CD4-positive, alpha-beta T cell (primary cell): Measurements from ENCODE around the gene PDGFRB. TPM values are rescaled to one million over a fixed set of nuclear protein-coding genes. Genes with fewer than 3 reads are reported as not detected.

Experiments used
- ATAC-seq: fragments of 200-7000 bp; cut with Tn5 transposase; one replicate; pipeline ENCODE4 v1.10.0; 2022; ENCODE audit warnings: mild to moderate bottlenecking; ENCODE audit not compliant: poor library complexity
- CTCF ChIA-PET: fragments of 350-600 bp; sonication (Branson Sonifier 250); formaldehyde crosslinking; loops from one replicate; lab custom pipeline; 2021; ENCODE audit warnings: antibody characterized with exemption, inconsistent platforms; lab: Charles Lee
- POLR2A ChIA-PET: fragments of 350-600 bp; sonication (Branson Sonifier 250); formaldehyde crosslinking; loops from one replicate; lab custom pipeline; 2021; ENCODE audit warnings: antibody characterized with exemption, inconsistent platforms; lab: Charles Lee
- DNase-seq, 14 experiments: peaks; one replicate each; pipeline ENCODE4 v3.0.0-alpha.2; 2013 to 2020; ENCODE audit warnings: mixed read lengths in 2 of 14
- H3K27ac ChIP-seq, 2 donors: one replicate each; pipeline versions ENCODE4 v1.5.1 to v1.7.0; 2013; ENCODE audit warnings: low read length in 2 of 2, low read depth in 1 of 2, mild to moderate bottlenecking in 1 of 2
- H3K27me3 ChIP-seq, 2 experiments: 1 replicate in 1 of 2; 2 replicates in 1 of 2; pipeline versions ENCODE4 v1.6.1 to v1.7.0; 2013; ENCODE audit warnings: low read length in 2 of 2, control low read depth in 1 of 2, mild to moderate bottlenecking in 1 of 2, moderate library complexity in 1 of 2; ENCODE audit not compliant: insufficient read depth in 2 of 2, control insufficient read depth in 1 of 2
- H3K36me3 ChIP-seq: one replicate; pipeline ENCODE4 v1.6.1; 2013; ENCODE audit warnings: low read length, control low read depth; ENCODE audit not compliant: insufficient read depth
- H3K4me1 ChIP-seq: one replicate; pipeline ENCODE4 v1.6.1; 2013; ENCODE audit warnings: low read length, control low read depth; ENCODE audit not compliant: insufficient read depth
- H3K4me3 ChIP-seq: one replicate; pipeline ENCODE4 v1.5.1; 2013; ENCODE audit warnings: mild to moderate bottlenecking, low read length, moderate library complexity
- H3K9me3 ChIP-seq, 2 experiments: 1 replicate in 1 of 2; 2 replicates in 1 of 2; pipeline versions ENCODE4 v1.6.1 to v1.7.0; 2013; ENCODE audit warnings: low read length in 2 of 2, mild to moderate bottlenecking in 2 of 2, control low read depth in 1 of 2, moderate library complexity in 1 of 2; ENCODE audit not compliant: control insufficient read depth in 1 of 2, insufficient read depth in 1 of 2
- H3K27ac Mint-ChIP-seq: one replicate; pipeline ENCODE4 v1.8.0; 2020; ENCODE audit warnings: mixed read lengths
- H3K27me3 Mint-ChIP-seq: one replicate; pipeline ENCODE4 v1.8.0; 2021; ENCODE audit warnings: mixed read lengths
- H3K36me3 Mint-ChIP-seq: one replicate; pipeline ENCODE4 v1.8.0; 2021; ENCODE audit warnings: low read depth, mixed read lengths
- H3K4me1 Mint-ChIP-seq: one replicate; pipeline ENCODE4 v1.8.0; 2021; ENCODE audit warnings: low read depth, mixed read lengths
- H3K4me3 Mint-ChIP-seq: one replicate; pipeline ENCODE4 v1.8.0; 2020; ENCODE audit warnings: mild to moderate bottlenecking, mixed read lengths
- H3K9me3 Mint-ChIP-seq: one replicate; pipeline ENCODE4 v1.8.0; 2020; ENCODE audit warnings: mixed read lengths
- CTCF ChIP-seq: fragments of 200-600 bp; IDR thresholded peaks from one replicate; pipeline ENCODE4 v1.8.0; 2022; ENCODE audit warnings: antibody characterized with exemption, mild to moderate bottlenecking
- intact Hi-C, 2 experiments: fragments of 100-400 bp; cut with DNase I in 1 of 2; cut with micrococcal nuclease in 1 of 2; formaldehyde crosslinking; loops; one replicate each; pipeline versions ENCODE4 v1.15.1 to v1.9.0; 2023 to 2025; cut with DNase I, micrococcal nuclease
- total RNA-seq, 174 experiments: library from RNA in 2 of 174; stranded (reverse) in 2 of 174; gene quantifications; one replicate each; pipeline ENCODE4 v1.2.3 and lab custom pipeline; 2021 to 2026

The PDGFRB gene
- total RNA-seq, 2 experiments from 2014 or later: not detected

- peak in 1 of 14 experiments; percentile 35 for DNase-seq
- no peaks in the 10 kb centered on the region for H3K27me3 Mint-ChIP-seq
- H3K4me1 Mint-ChIP-seq: no peaks in the 10 kb centered on the region
- H3K9me3 Mint-ChIP-seq: no peaks in the 10 kb centered on the region
- Histone ChIP-seq H3K27ac (no peak overlapping the region), H3K4me3 (no peak overlapping the region), H3K9me3 (no peaks in the 10 kb centered on the region), H3K4me1 (no peaks in the 10 kb centered on the region), H3K27me3 (peaks cover 0 to 3% of the 10 kb centered on the region in 2 experiments), H3K36me3 (no peaks in the 10 kb centered on the region)
- POLR2A ChIA-PET: no interaction called here
- H3K36me3 Mint-ChIP-seq: no peaks in the 10 kb centered on the region
- intact Hi-C loops: no loop called here
- H3K4me3 Mint-ChIP-seq: no peak overlapping the region
- ATAC-seq: no peak
- TF ChIP-seq CTCF: no peak
- CTCF ChIA-PET: interaction anchor here (0.5 kb wide), 1 partner anchor 1731 kb away, joined by 3 read pairs; no protein-coding TSS in a partner anchor
- no peak overlapping the region for H3K27ac Mint-ChIP-seq
These were observed 43.2 kb downstream of the PDGFRB start for GRCh38 chr5:150112201-150113046.

- DNase-seq: peak in 1 of 14 experiments; percentile 2
- Mint-ChIP-seq H3K27ac (no peak overlapping the region), H3K9me3 (no peaks in the 10 kb centered on the region)
These were observed 44.5 kb downstream of the PDGFRB start for GRCh38 chr5:150111122-150111521.

GRCh38 chr5:150109921-150110320 lies 45.7 kb downstream of the PDGFRB start:
- no peaks in the 10 kb centered on the region for H3K9me3 Mint-ChIP-seq
- ATAC-seq (no peak), DNase-seq (peak in 1 of 14 experiments; percentile 1)
- CTCF ChIA-PET: no interaction called here
- Histone ChIP-seq H3K27ac (no peak overlapping the region), H3K9me3 (no peaks in the 10 kb centered on the region), H3K4me3 (no peak overlapping the region), H3K4me1 (no peaks in the 10 kb centered on the region), H3K27me3 (peaks cover 0 to 3% of the 10 kb centered on the region in 2 experiments), H3K36me3 (no peaks in the 10 kb centered on the region)
- no peaks in the 10 kb centered on the region for H3K27me3 Mint-ChIP-seq
- H3K36me3 Mint-ChIP-seq: no peaks in the 10 kb centered on the region
- H3K27ac Mint-ChIP-seq: no peak overlapping the region
- POLR2A ChIA-PET: no interaction called here
- H3K4me1 Mint-ChIP-seq: no peaks in the 10 kb centered on the region
- TF ChIP-seq CTCF: no peak
- intact Hi-C loops: no loop called here
- no peak overlapping the region for H3K4me3 Mint-ChIP-seq

More at GRCh38 chr5:150111122-150111521, 44.5 kb downstream of the PDGFRB start:
- Histone ChIP-seq H3K27me3 (peaks cover 0 to 3% of the 10 kb centered on the region in 2 experiments), H3K4me3 (no peak overlapping the region), H3K9me3 (no peaks in the 10 kb centered on the region), H3K27ac (no peak overlapping the region), H3K4me1 (no peaks in the 10 kb centered on the region), H3K36me3 (no peaks in the 10 kb centered on the region)
- POLR2A ChIA-PET: no interaction called here
- no peak for TF ChIP-seq CTCF
- no peak for ATAC-seq
- no peaks in the 10 kb centered on the region for H3K27me3 Mint-ChIP-seq
- H3K4me1 Mint-ChIP-seq: no peaks in the 10 kb centered on the region
- H3K36me3 Mint-ChIP-seq: no peaks in the 10 kb centered on the region
- H3K4me3 Mint-ChIP-seq: no peak overlapping the region
- intact Hi-C loops: no loop called here
- CTCF ChIA-PET: no interaction called here
